Activated CD8-positive, alpha-beta memory T cell treated with anti-CD3 and anti-CD28 coated beads, Interleukin-2, amount 10 ng/mL, durations not matched to agents 7 days and 5 days (primary cell): ENCODE measurements around the gene KCNIP4. TPM values are rescaled to one million over a fixed set of nuclear protein-coding genes. Genes with fewer than 3 reads are reported as not detected.

Experiments
- ATAC-seq: fragments of 150-1000 bp; cut with Tn5 transposase; one replicate; pipeline ENCODE4 v1.10.0; 2021; ENCODE audit warnings: moderate library complexity
- CTCF ChIA-PET: fragments of 350-600 bp; sonication (Branson Sonifier 250); formaldehyde crosslinking; loops from one replicate; lab custom pipeline; 2021; ENCODE audit warnings: antibody characterized with exemption; lab: Charles Lee
- DNase-seq: peaks from one replicate; pipeline ENCODE4 v3.0.0-alpha.2; 2020
- H3K27ac Mint-ChIP-seq: one replicate; pipeline ENCODE4 v1.8.0; 2021; ENCODE audit warnings: mild to moderate bottlenecking, mixed read lengths
- H3K27me3 Mint-ChIP-seq: one replicate; pipeline ENCODE4 v1.8.0; 2021; ENCODE audit warnings: mixed read lengths
- H3K36me3 Mint-ChIP-seq: one replicate; pipeline ENCODE4 v1.8.0; 2021; ENCODE audit warnings: mild to moderate bottlenecking, mixed read lengths
- H3K4me1 Mint-ChIP-seq: one replicate; pipeline ENCODE4 v1.8.0; 2021; ENCODE audit warnings: mixed read lengths
- H3K4me3 Mint-ChIP-seq: one replicate; pipeline ENCODE4 v1.8.0; 2021; ENCODE audit warnings: mild to moderate bottlenecking, moderate library complexity, mixed read lengths
- H3K9me3 Mint-ChIP-seq: one replicate; pipeline ENCODE4 v1.8.0; 2022; ENCODE audit warnings: low read depth, mixed read lengths
- total RNA-seq, 2 experiments: library from RNA; stranded (reverse); gene quantifications; one replicate each; pipeline ENCODE4 v1.2.3, GENCODE V29; 2021

Gene KCNIP4
- total RNA-seq, 2 experiments from 2014 or later = not detected

DNA sequence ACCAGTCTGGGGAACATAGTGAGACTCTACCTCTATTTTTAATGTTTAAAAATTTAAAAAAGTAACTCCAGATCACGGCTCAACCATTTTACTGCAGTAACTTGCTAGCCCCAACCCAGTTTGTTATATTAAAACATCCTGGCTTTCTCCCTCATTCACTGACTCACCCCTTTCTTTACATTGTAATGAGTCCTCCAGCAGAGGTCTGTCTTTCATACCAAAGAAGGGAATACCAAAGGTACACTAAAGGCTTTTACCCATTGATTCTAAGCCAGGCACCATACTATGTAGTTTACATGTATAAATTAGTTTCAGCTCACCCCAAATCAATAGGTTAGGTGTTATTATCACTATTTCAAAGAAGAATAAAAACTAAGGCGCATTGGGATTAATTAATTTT, 961.4 kb downstream of the KCNIP4 start:
- DNase-seq = no peak
- Mint-ChIP-seq H3K4me1 (no peaks in the 10 kb centered on the region), H3K4me3 (no peak overlapping the region), H3K27me3 (peaks cover 19% of the 10 kb centered on the region), H3K9me3 (peaks cover 2% of the 10 kb centered on the region), H3K27ac (no peak overlapping the region), H3K36me3 (peaks cover 2% of the 10 kb centered on the region)
- ATAC-seq = no peak
- CTCF ChIA-PET = no interaction called here

- Mint-ChIP-seq H3K27me3 (peaks cover 19% of the 10 kb centered on the region), H3K27ac (no peak overlapping the region), H3K9me3 (no peaks in the 10 kb centered on the region), H3K4me3 (no peak overlapping the region), H3K36me3 (no peaks in the 10 kb centered on the region), H3K4me1 (no peaks in the 10 kb centered on the region)
- ATAC-seq = no peak
- no peak for DNase-seq
- CTCF ChIA-PET = no interaction called here
These were observed 964.1 kb downstream of the KCNIP4 start for GRCh38 chr4:20984576-20984836.

GRCh38 chr4:20983763-20984575, 964.6 kb downstream of the KCNIP4 start:
- DNase-seq (no peak), ATAC-seq (no peak)
- Mint-ChIP-seq H3K27ac (no peak overlapping the region), H3K4me3 (no peak overlapping the region), H3K27me3 (peaks cover 19% of the 10 kb centered on the region), H3K9me3 (no peaks in the 10 kb centered on the region), H3K36me3 (no peaks in the 10 kb centered on the region), H3K4me1 (no peaks in the 10 kb centered on the region)
- CTCF ChIA-PET = no interaction called here

DNA sequence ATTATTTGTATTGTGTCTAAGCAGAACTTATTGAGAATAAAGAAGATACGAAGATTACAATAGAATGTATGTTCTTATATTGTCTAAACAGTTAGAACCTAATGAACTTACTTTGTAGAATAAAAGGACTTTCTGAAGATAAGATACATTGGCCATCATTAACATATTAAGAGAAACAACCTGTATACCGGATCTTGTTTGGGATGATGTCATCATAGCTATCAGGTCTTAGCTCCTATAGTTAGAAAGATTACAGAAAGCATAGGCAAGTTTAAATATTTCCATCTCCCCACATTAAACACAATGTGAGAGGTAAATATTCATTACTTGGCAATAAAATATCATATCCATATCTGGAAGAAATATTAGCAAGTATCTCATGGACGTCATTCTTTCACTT, 966.0 kb downstream of the KCNIP4 start:
- H3K27ac Mint-ChIP-seq = no peak overlapping the region
- no peaks in the 10 kb centered on the region for H3K36me3 Mint-ChIP-seq
- ATAC-seq (no peak), DNase-seq (no peak)
- peaks cover 19% of the 10 kb centered on the region for H3K27me3 Mint-ChIP-seq
- no peaks in the 10 kb centered on the region for H3K4me1 Mint-ChIP-seq
- CTCF ChIA-PET = no interaction called here
- H3K9me3 Mint-ChIP-seq = no peaks in the 10 kb centered on the region
- H3K4me3 Mint-ChIP-seq = no peak overlapping the region

- Mint-ChIP-seq H3K9me3 (peaks cover 2% of the 10 kb centered on the region), H3K27ac (no peak overlapping the region), H3K36me3 (no peaks in the 10 kb centered on the region), H3K4me3 (no peak overlapping the region), H3K27me3 (no peaks in the 10 kb centered on the region), H3K4me1 (no peaks in the 10 kb centered on the region)
- ATAC-seq (no peak), DNase-seq (no peak)
- CTCF ChIA-PET = no interaction called here
These were observed 988.3 kb downstream of the KCNIP4 start for GRCh38 chr4:20960291-20960690.

DNA sequence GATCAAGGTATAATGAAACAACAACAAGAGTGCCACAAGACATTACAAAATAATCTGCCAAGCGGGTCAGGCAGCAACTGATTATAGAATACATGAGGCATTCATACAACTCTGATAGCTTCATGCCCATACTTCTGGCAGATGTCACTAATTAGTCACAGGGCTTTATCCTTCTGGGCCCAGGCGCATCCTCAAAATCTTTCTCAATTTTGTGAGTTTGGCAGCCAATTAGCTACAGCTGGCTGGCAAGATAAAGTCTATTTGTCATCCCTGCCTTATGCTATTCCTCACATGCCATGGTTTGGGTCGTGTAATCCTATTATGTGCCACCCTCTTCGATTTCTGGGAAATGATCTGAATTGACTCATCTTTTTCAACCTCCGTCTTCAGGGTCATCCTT, 994.0 kb downstream of the KCNIP4 start:
- no peak overlapping the region for H3K4me3 Mint-ChIP-seq
- peaks cover 2% of the 10 kb centered on the region for H3K9me3 Mint-ChIP-seq
- H3K27me3 Mint-ChIP-seq = no peaks in the 10 kb centered on the region
- DNase-seq (no peak), ATAC-seq (no peak)
- no peaks in the 10 kb centered on the region for H3K4me1 Mint-ChIP-seq
- H3K27ac Mint-ChIP-seq = no peak overlapping the region
- CTCF ChIA-PET = interaction anchor here (1.0 kb wide), 1 partner anchor 11 kb away, joined by 3 read pairs; no protein-coding TSS in a partner anchor
- no peaks in the 10 kb centered on the region for H3K36me3 Mint-ChIP-seq

GRCh38 chr4:20944961-20945360, 1003.6 kb downstream of the KCNIP4 start:
- Mint-ChIP-seq H3K27me3 (no peaks in the 10 kb centered on the region), H3K4me1 (no peaks in the 10 kb centered on the region), H3K9me3 (no peaks in the 10 kb centered on the region), H3K4me3 (no peak overlapping the region), H3K27ac (no peak overlapping the region), H3K36me3 (no peaks in the 10 kb centered on the region)
- CTCF ChIA-PET = no interaction called here
- DNase-seq (no peak), ATAC-seq (no peak)

GRCh38 chr4:20944451-20944850, 1004.1 kb downstream of the KCNIP4 start:
- H3K36me3 Mint-ChIP-seq = no peaks in the 10 kb centered on the region
- H3K4me3 Mint-ChIP-seq = no peak overlapping the region
- H3K9me3 Mint-ChIP-seq = no peaks in the 10 kb centered on the region
- DNase-seq (no peak), ATAC-seq (no peak)
- H3K27me3 Mint-ChIP-seq = no peaks in the 10 kb centered on the region
- no peaks in the 10 kb centered on the region for H3K4me1 Mint-ChIP-seq
- no peak overlapping the region for H3K27ac Mint-ChIP-seq
- CTCF ChIA-PET = no interaction called here

- Mint-ChIP-seq H3K27ac (no peak overlapping the region), H3K4me3 (no peak overlapping the region), H3K27me3 (no peaks in the 10 kb centered on the region), H3K4me1 (no peaks in the 10 kb centered on the region), H3K9me3 (no peaks in the 10 kb centered on the region), H3K36me3 (no peaks in the 10 kb centered on the region)
- ATAC-seq (no peak), DNase-seq (no peak)
- CTCF ChIA-PET = no interaction called here
These were observed 1010.4 kb downstream of the KCNIP4 start for GRCh38 chr4:20938204-20938603.

- Mint-ChIP-seq H3K4me1 (no peaks in the 10 kb centered on the region), H3K27ac (no peak overlapping the region), H3K27me3 (no peaks in the 10 kb centered on the region), H3K9me3 (peaks cover 2% of the 10 kb centered on the region), H3K36me3 (no peaks in the 10 kb centered on the region), H3K4me3 (no peak overlapping the region)
- DNase-seq (no peak), ATAC-seq (no peak)
- CTCF ChIA-PET = no interaction called here
These were observed 1022.0 kb downstream of the KCNIP4 start for GRCh38 chr4:20926529-20926928.

DNA sequence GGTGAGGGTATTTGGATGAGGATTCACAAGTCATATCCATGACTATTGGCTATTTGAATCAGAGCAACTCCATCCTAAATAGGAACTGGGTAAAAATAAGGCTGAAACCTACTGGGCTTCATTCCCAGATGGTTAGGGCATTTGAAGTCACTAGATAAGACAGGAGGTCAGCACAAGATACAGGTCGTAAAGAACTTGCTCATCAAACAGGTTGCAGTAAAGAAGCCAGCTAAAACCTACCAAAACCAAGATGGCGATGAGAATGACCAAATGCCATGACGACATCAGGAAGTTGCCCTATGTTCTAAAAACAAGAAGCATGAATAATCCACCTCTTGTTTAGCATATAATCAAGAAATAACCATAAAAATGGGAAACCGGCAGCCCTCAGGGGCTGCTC, 1023.4 kb downstream of the KCNIP4 start:
- no peaks in the 10 kb centered on the region for H3K27me3 Mint-ChIP-seq
- H3K4me1 Mint-ChIP-seq = no peaks in the 10 kb centered on the region
- CTCF ChIA-PET = no interaction called here
- peaks cover 4% of the 10 kb centered on the region for H3K9me3 Mint-ChIP-seq
- no peak overlapping the region for H3K27ac Mint-ChIP-seq
- H3K4me3 Mint-ChIP-seq = no peak overlapping the region
- DNase-seq (no peak), ATAC-seq (no peak)
- no peaks in the 10 kb centered on the region for H3K36me3 Mint-ChIP-seq

DNA sequence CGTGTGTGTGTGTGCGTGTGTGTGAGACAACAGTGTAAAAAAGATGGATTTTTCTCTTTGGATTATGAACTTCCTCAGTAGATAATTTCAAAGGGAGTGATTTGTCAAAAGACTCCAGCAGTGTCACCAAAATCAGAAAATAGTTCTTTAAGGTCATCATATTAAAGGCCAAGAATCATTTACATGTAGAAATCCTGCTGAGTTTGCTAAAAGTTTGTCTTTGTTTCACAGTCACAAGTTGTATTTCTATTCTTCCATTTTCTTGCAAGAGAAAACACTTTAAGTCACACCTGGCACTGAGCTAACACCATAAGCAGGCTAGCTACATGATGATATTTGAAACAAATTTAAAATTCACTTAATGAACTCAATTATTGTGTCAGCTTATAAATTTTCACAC, 1025.6 kb downstream of the KCNIP4 start:
- Mint-ChIP-seq H3K27ac (no peak overlapping the region), H3K36me3 (no peaks in the 10 kb centered on the region), H3K4me1 (no peaks in the 10 kb centered on the region), H3K27me3 (no peaks in the 10 kb centered on the region), H3K4me3 (no peak overlapping the region), H3K9me3 (peaks cover 4% of the 10 kb centered on the region)
- no peak for DNase-seq
- CTCF ChIA-PET = no interaction called here
- no peak for ATAC-seq

DNA sequence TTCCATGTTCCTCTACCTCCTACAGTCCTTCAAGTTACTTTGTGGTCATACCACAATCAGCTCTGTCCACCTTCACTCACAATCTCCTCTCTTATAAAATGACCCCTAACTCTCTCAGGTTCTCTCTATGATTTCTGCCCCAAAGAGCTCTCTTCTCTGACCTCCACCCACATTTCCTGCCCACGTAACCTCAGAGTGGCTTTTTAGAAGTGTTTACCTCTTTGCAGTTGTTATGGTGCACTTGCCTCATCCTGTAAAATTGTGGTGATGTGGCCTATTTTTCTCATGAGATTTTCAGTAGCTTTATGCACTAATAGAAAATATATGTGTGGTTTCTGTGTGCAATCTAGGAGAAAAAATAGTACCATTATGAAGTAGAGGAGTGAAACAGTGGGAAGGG, 1032.5 kb downstream of the KCNIP4 start:
- H3K27ac Mint-ChIP-seq = peak overlapping the region; percentile 7

DNA sequence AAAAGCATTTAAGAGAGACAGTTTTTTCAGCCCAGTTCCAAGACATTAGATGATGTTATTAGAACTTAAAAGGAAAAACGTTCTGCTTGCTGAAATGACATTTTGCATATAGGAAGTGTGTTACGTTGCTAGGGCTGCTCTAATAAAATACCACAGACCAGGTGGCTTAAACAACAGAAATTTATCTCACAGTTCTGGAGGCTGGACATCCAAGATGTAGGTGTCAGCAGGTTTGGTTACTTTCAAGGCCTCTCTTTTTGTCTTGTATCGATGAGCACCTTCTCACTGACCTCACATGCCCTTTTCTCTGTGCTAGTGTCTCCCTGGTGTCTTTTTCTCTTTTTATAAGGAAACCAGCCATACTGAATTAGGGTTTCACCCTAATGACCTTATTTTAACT, 1043.6 kb downstream of the KCNIP4 start:
- CTCF ChIA-PET = no interaction called here
- H3K36me3 Mint-ChIP-seq = no peaks in the 10 kb centered on the region

More for the DNA sequence above, 1032.5 kb downstream of the KCNIP4 start:
- ATAC-seq (peak; percentile 76), DNase-seq (peak; percentile 84)
- CTCF ChIA-PET = no interaction called here
- Mint-ChIP-seq H3K27me3 (peaks cover 5% of the 10 kb centered on the region), H3K36me3 (no peaks in the 10 kb centered on the region), H3K4me3 (peak overlapping the region; percentile 2), H3K9me3 (peaks cover 2% of the 10 kb centered on the region), H3K4me1 (peaks cover 13% of the 10 kb centered on the region)

More for the DNA sequence above, 1043.6 kb downstream of the KCNIP4 start:
- Mint-ChIP-seq H3K4me3 (no peak overlapping the region), H3K4me1 (no peaks in the 10 kb centered on the region), H3K27ac (no peak overlapping the region), H3K9me3 (no peaks in the 10 kb centered on the region), H3K27me3 (no peaks in the 10 kb centered on the region)
- ATAC-seq (no peak), DNase-seq (no peak)
